H1 (cell line): ENCODE measurements around the gene PXDN. TPM values are rescaled to one million over a fixed set of nuclear protein-coding genes. Genes with fewer than 3 reads are reported as not detected.

ENCODE experiments used
- BRCA1 ChIP-seq: IDR thresholded peaks from 2 replicates; pipeline ENCODE4 v1.6.1; 2012; ENCODE audit warnings: low read depth, low read length, improper control_type of control experiment
- CREB1 ChIP-seq: IDR thresholded peaks from 2 replicates; pipeline ENCODE4 v1.6.1; 2012; ENCODE audit warnings: inconsistent platforms
- E2F6 ChIP-seq: IDR thresholded peaks from 2 replicates; pipeline ENCODE4 v1.6.1; 2012; ENCODE audit warnings: inconsistent platforms
- GTF2F1 ChIP-seq: IDR thresholded peaks from 2 replicates; pipeline ENCODE4 v1.6.1; 2012; ENCODE audit warnings: low read depth, low read length, improper control_type of control experiment, borderline replicate concordance
- JUN ChIP-seq: IDR thresholded peaks from 2 replicates; pipeline ENCODE4 v1.6.1; 2011; ENCODE audit warnings: low read depth, mild to moderate bottlenecking, improper control_type of control experiment, low read length
- MAFK ChIP-seq: IDR thresholded peaks from 2 replicates; pipeline ENCODE4 v1.6.1; 2012; ENCODE audit warnings: low read depth, mild to moderate bottlenecking, improper control_type of control experiment, low read length
- PHF8 ChIP-seq: fragments of 200-600 bp; sonication (generic); conservative IDR thresholded peaks from 2 replicates; pipeline ENCODE4 v1.7.1; 2012; ENCODE audit warnings: low read depth, mild to moderate bottlenecking, inconsistent platforms, low read length, moderate library complexity
- SIRT6 ChIP-seq: IDR thresholded peaks from one replicate; pipeline ENCODE4 v1.7.1; 2012; ENCODE audit warnings: low read length, inconsistent platforms
- TBP ChIP-seq: IDR thresholded peaks from 2 replicates; pipeline ENCODE4 v1.6.1; 2011; ENCODE audit warnings: low read depth, low read length, improper control_type of control experiment
- polyA plus RNA-seq, 7 experiments: library from polyadenylated mRNA; depleted of rRNA in 3 of 7; stranded (reverse) in 5 of 7; unstranded in 2 of 7; fragments of >200 nt in 5 of 7; fragments of 200-250 nt in 2 of 7; gene quantifications; 1 replicate in 5 of 7; 2 replicates in 1 of 7; 4 replicates in 1 of 7; pipeline versions ENCODE4 v1.2.1 to v1.2.3, GENCODE V29; 2011 to 2013; ENCODE audit warnings: missing spikeins in 2 of 7, mixed read lengths in 2 of 7
- total RNA-seq: library from RNA; stranded (reverse); fragmentation: NEBNext Ultra II Directional; extraction: Animal tissue kit (Norgen Biotek cat#: 25700); gene quantifications from 2 replicates; pipeline ENCODE4 v1.2.1, GENCODE V29; 2021

Gene PXDN
- total and polyA plus RNA-seq, 2 of the 8 experiments (the other 6 are each of a cell fraction or from before 2014, with no cell fraction given) = 104 to 141 TPM

GRCh38 chr2:1731963-1732768 is 12.1 kb downstream of the PXDN start (continued):
- TF ChIP-seq E2F6 = no peak
- TF ChIP-seq BRCA1 = no peak
- no peak for TF ChIP-seq SIRT6
- TF ChIP-seq MAFK = no peak
- no peak for TF ChIP-seq CREB1
- no peak for TF ChIP-seq TBP
- TF ChIP-seq JUN = no peak
- no peak for TF ChIP-seq GTF2F1
- no peak for TF ChIP-seq PHF8
